Stimulated activated CD4-positive, alpha-beta T cell treated with anti-CD3 and anti-CD28 coated beads, TNF-alpha, amount 100 ng/mL, for 48 hours (primary cell): ENCODE data around the gene KLHL11.
A peak's percentile ranks its signal among the peaks of the same experiment; 100 is the strongest.
"Not testable (repeated sequence)": the region's sequence is repeated elsewhere in the genome, so short reads cannot be mapped to it uniquely, and the experiment has no call there.

Experiments used
- DNase-seq, 3 donors: peaks; one replicate each; pipeline ENCODE4 v3.0.0-alpha.2; 2020; ENCODE audit warnings: low read depth in 3 of 3

KLHL11 gene

GRCh38 chr17:41888332-41888965, 23.2 kb upstream of the KLHL11 start:
- DNase-seq: no peak

DNA sequence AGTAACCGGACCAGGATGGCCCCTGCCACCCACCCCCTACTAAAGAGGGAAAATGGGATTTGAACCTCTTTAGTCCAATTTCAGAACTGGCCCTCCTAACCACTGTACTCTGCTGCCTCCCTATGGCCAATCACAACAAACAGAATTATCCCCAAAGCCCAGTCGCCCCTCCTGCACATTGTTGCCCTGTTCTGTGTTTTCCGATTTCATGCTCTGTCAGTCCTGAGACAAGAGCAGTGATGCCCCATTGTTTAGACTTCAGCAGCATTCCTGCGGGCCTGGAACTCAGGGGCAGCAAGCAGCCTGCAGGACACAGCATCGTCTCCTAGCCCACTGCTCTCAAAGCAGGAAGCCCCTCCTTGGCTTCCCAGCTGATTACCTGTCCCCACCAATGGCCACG, 20.5 kb upstream of the KLHL11 start:
- no peak for DNase-seq

DNA sequence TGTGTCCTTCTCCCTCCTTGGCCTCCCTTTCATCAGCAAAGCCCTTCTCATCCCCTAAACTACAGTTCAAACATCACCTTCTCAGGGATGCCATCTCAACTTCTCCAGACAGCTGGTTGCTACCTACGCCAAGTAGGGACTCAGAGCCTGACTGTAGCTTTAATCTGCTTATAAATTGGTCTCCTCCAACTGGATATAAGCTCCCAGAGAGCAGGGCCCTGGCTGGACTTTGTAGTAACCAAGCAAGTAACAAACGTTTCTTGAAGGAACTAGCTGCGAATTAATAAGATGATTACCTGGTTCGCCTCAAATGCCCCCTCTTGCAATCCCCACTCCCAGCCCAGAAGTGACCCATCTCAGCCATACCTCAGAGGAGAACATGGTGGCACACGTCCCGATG, 17.5 kb upstream of the KLHL11 start:
- DNase-seq: no peak

DNA sequence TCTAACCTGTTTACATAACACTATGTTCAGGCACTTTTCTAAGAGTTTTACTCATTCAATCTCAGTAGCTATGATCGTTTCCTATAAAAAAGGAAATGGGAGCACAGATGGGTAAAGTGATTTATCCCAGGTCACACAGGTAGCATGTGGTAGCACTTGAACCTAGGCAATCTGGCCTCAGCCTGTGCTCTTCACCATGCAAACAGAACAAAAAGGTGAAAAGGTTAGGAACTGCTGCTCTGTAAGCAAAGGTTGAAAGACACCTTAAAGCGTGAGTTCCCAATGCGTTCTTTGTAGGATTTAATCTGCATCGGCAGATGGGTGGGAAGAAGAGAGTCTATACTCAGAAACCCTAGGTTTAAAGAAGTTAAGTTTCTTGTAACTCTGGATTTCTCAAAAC, 14.9 kb upstream of the KLHL11 start:
- DNase-seq: no peak

- DNase-seq: not testable (repeated sequence)
These were observed 9.1 kb upstream of the KLHL11 start for GRCh38 chr17:41874293-41874670.

DNA sequence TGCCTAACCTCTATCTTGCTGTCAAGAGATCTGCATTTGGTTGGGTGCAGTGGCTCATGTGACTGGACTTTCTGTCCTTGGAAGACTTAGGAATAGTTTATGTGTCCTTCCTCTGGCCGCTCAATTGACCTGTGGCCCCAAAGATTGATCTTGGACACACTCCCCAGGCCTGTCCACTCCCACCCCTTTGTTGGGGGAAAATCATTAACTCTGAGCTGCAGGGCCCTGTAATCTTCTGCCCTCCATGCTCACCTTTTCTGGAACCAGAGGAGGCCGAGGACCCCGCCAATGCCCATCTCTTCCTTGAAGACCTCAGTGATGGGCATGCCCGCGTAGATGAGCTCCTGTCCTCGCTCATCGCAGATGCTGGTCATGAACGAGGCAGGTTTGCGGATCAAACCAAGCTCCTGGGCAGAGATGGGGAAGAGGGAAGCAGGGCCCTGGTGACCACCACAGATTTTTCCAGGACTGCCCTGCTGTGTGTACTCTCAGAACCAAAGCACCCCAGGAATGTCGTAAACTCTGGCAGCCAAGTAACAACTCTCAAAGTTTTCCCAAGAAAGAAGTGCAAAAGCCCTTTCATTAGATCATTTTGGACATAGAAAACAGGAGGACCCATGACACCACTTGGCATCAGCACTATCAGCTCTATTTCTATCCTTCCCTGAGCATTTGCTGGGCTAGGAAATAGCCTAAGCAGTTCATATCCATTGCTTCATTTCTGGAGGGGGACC, 8.5 kb upstream of the KLHL11 start:
- no peak for DNase-seq

DNA sequence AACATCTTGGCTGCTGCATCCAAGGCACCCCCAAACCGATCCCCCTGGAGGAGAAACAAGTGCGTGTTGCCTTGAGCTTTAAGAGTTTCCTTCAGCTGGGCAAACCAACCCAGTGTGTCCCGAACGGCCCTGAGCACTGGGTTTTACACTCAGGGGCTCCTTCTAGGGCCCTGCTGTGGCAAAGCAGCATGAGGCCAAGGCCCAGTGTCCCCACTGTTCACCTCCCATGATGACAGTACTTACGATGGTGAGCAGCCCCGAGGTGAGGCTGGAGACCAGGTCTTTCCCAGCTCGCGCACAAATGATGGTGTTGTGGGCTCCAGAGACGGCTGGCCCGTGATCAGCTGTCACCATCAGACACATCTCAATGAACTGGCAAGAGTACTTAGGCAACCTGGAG, 6.6 kb upstream of the KLHL11 start:
- DNase-seq: no peak

DNA sequence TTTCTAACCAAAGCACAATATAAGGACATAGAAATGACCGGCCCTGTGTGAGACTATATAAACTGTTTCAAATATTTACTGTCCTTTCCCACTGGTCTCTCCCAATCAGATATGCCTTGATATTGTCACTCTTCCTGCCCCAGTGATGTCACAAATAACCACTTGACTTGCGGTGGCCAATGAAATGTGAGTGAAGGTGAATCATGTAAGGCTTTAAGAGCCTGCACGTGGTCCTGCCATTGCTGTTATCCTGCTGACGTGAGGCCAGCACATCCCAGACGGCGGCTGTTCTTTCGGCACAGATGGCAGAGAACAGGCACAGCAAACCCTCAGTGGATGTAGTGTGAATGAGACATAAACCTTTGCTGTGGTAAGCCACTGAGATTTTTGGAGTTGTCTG, 5.4 kb upstream of the KLHL11 start:
- no peak for DNase-seq

- DNase-seq: no peak
These were observed 4.9 kb upstream of the KLHL11 start for GRCh38 chr17:41870097-41870496.

DNA sequence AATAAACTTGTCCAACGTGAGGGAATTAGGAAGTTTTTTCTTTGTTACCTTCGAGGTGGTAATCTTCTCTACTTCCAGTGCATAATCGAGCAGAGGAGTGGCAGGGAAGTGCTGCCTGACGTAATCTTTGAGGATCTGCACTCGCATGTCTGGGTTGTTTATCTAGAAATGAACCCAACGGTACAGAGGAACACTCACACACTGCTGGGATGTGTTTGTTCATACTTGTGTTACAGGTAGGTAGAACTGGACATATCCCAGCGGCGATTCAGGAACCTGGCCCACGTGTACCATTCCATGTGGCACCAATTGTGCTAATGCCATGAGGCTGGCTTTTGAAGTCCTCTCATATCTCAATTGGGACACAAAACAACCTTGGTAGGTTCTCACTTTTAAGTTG, 4.2 kb upstream of the KLHL11 start:
- no peak for DNase-seq

GRCh38 chr17:41868568-41868967, 3.3 kb upstream of the KLHL11 start:
- DNase-seq: no peak

DNA sequence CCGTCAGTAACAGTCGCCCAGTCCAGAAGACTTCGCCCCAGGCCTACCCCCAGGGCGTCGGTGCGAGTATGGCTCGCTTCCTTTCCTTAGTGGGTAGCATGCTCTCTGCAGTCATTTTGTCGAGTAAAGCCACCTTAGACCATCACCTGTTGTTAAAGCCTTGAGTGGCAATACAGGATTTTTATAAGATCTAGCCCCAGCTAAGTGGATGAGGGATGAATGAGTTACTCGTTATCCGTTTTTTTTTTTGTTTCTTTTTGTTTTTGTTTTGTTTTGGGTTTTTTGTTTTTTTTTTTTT, 322 bp upstream of the KLHL11 start:
- no peak for DNase-seq

- no peak for DNase-seq
These were observed 756 bp downstream of the KLHL11 start for GRCh38 chr17:41864498-41864835.

DNA sequence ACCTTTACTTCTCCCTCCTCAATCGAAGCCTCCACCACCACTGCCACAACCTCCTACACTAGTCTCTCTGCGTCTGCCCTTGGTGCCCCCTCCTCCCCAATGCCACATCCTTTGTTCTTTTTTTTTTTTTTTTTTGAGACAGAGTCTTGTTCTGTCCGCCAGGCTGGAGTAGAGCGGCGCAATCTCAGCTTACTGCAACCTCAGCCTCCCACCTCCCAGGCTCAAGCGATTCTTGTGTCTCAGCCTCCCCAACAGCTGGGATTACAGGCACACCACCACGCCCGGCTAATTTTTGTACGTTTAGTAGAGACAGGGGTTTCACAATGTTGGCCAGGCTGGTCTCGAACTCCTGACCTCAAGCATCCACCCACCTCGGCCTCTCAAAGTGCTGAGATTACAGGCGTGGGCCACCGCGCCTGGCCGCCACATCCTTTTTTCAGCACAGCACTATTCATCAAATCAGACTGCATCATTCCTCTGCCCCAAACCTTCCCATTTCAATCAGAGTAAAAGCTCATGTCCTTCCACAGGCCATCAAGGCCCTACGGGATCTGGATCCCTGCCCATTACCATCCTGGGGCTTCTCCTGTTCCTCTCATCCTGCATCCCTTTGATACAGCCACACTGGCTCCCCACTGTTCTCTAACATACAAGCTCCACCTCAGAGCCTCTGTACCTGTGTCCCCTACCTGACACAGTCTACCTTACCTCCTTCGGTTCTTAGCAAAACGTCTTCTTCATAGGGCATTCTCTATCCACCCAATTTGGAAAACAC, 2.0 kb downstream of the KLHL11 start:
- DNase-seq: peak in 1 of 3 donors; percentile 16

GRCh38 chr17:41860254-41860931, 4.8 kb downstream of the KLHL11 start:
- no peak for DNase-seq

GRCh38 chr17:41851382-41851781, 13.8 kb downstream of the KLHL11 start:
- DNase-seq: not testable (repeated sequence)

- no peak for DNase-seq
These were observed 15.8 kb downstream of the KLHL11 start for GRCh38 chr17:41849251-41849990.

DNA sequence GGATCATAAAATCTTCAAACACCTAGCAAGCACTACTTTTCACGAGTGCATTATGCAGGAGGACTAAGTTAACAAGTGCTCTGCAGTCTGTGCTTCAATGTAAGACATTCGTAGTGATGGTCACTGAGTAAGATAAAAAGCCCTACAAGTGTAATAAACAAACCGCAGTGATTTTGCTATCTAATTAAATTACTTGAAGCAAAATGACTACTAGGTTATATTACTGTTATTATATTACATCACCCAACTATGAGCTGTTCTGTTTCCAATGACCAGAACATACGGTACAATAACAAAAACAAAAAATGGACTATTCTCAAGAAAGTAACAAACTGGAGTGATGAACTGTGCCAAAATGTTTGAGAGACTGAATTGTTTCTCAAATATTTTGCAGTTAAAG, 16.4 kb downstream of the KLHL11 start:
- DNase-seq: no peak

- DNase-seq: no peak
These were observed 20.3 kb downstream of the KLHL11 start for GRCh38 chr17:41844971-41845370.

- not testable (repeated sequence) for DNase-seq
These were observed 24.4 kb downstream of the KLHL11 start for GRCh38 chr17:41840781-41841180.

DNA sequence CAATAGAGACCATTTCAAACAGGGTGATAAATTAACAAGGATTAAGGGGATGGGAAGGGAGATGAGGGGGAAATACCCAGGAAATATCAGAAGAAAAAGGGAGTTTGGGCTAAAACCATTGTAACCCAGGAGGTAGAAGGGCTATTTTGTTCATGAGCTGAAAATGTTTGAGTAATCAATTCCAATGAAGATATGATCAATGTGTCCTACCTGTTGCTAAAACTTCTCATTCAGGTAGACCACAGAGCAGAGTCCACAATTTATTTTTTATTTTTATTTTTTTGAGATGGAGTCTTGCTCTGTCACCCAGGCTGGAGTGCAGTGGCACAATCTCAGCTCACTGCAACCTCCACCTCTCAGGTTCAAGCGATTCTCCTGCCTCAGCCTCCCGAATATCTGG, 25.8 kb downstream of the KLHL11 start:
- DNase-seq: not testable (repeated sequence)
